GM18858 (cell line): ENCODE data around the gene FAM114A2.
"Not testable (repeated sequence)": the region's sequence is repeated elsewhere in the genome, so short reads cannot be mapped to it uniquely, and the experiment has no call there.

Source experiments
- ATAC-seq: cut with Tn5 transposase; IDR thresholded peaks from one replicate; pipeline ENCODE4 v1.9.1; 2021; ENCODE audit not compliant: unreplicated experiment

FAM114A2 gene

GRCh38 chr5:154049636-154050035, 10.9 kb upstream of the FAM114A2 start:
- ATAC-seq = no peak

GRCh38 chr5:154047324-154047723, 8.6 kb upstream of the FAM114A2 start:
- peak; percentile 46 for ATAC-seq

DNA sequence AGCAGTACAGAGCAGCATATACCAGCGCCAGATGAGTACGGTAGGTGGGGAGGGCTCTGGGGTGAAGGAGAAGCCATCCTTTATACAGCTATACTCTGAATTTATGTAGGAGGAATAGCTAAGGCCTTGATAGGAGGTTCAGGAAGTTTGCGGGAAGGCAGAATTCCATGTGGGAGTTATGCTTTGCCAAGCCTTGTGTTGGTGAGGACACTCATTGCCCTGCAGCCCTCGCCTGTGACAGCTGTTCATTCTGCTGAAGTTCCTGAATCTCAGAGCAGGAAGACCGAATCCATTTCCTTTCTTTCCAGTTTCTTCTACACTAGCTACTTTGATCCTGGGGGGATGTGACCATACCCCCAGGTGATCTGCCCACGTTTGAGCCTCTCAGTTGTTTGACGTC, 7.8 kb upstream of the FAM114A2 start:
- no peak for ATAC-seq

DNA sequence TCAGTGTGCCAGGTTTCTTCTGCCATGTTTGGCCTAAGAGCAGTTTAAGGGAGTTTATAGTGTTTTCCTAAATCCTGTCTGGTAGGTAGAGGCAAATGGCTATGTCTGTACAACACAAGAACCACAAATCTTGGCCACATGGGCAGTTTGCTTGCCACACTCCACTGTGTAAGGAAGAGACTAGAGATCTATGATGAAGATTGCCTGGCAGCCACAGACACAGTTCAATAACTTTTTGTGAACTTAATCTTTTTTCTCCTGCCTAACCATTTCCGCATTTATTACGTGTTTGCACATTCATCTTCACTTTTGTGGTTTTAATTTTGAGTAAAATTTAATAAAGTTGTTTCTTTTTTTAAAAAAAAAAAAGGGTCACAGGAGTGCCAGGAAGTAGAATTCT, 5.9 kb upstream of the FAM114A2 start:
- no peak for ATAC-seq

DNA sequence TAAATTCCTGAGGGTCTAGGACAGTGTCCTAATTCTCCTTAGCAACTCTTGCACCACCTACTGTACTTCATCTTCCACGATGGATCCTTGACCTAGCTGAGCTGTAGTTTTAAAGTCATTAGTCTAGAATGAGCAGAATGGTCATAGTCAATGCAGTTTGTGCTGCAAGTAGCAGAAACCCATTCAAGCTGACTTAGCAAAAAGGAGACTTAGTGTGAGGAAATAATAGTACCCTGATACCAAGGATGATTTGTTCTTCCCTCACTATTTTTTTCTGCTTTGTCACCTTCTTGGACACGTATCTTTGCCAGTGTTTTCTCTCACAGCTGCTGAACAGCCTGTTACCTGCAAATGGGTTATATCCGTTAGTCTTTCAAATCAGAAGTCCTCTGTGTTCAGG, 5.4 kb upstream of the FAM114A2 start:
- no peak for ATAC-seq

DNA sequence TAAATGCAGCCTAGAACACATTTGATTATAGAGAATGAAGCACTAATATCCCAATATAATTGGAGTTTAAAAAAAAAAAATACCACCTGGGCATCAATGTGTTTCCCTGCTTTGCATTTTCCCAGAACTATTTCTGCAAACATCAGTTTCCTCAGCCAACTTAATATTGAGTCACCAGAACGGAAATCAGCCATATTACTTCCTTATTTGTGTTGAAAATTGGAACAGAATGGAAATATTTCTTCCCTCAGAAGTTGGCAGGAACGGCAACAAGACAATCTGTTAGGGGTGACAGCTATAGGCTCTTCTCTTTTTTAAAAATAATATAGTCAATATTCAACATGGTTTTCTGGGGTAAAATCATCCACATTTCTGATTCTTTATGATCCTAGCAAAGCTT, 4.1 kb upstream of the FAM114A2 start:
- no peak for ATAC-seq

- no peak for ATAC-seq
These were observed 734 bp upstream of the FAM114A2 start for GRCh38 chr5:154039458-154039829.

GRCh38 chr5:154038261-154038706, 426 bp downstream of the FAM114A2 start:
- ATAC-seq = peak; percentile 38

GRCh38 chr5:154034944-154035343, 3.8 kb downstream of the FAM114A2 start:
- ATAC-seq = no peak

GRCh38 chr5:154031937-154032489, 6.7 kb downstream of the FAM114A2 start:
- no peak for ATAC-seq

DNA sequence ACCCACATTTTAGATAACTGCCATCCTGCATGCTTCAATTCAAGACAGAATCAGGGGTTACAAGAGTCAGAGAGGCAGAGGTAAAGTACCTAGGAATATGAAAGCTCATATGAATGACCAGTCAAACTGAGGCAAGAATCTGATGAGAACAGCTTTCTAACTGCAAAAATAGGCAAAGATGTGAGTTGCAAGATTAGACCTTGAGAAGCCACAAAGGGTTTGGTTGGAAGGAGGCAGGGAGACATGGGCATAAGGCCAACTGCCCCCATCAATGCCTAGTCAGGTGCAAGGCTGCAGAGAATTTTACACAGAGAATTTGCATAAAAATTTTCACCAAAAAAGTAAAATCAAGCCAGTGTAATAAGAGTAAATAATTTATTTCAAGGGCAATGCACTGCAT, 12.8 kb downstream of the FAM114A2 start:
- no peak for ATAC-seq

- not testable (repeated sequence) for ATAC-seq
These were observed 19.8 kb downstream of the FAM114A2 start for GRCh38 chr5:154018919-154019318.

- ATAC-seq = no peak
These were observed 23.5 kb downstream of the FAM114A2 start for GRCh38 chr5:154015071-154015693.

DNA sequence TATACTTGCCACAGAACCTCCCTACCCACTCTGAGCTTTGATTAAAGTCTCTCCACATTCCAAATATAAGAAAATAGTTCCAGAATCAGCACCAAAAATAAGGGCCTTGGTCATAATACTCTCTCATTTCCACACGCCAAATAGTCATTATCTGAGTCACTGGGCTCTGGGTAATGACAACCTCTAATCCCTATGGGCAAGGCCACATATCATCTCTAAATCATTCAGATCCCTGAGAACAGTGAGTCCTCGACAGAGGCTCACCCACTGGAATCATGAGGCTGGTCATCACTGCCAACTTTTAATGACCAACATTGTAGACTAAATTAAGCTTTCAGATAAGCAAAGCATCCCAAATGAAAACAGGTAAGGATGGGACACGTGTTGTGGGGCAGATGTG, 28.1 kb downstream of the FAM114A2 start:
- no peak for ATAC-seq

DNA sequence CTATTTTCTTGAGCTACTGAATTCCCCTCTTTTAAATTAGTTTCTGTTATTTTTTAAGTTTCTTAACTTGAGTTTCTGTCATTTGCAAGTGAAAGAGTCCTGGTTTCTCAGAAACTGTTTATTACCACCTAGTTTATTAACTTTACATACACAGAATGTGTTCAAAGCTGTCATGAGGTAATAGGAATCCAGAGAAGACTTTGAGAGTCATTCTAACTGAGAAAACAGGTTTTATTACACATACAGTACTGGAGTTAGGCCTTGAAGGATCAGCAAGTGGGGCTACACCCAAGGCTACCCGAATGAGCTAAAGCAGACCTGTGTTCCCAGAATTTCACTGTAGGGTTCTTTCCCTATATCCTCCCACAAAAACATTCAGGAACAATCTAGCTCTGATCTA, 33.1 kb downstream of the FAM114A2 start:
- ATAC-seq = no peak

DNA sequence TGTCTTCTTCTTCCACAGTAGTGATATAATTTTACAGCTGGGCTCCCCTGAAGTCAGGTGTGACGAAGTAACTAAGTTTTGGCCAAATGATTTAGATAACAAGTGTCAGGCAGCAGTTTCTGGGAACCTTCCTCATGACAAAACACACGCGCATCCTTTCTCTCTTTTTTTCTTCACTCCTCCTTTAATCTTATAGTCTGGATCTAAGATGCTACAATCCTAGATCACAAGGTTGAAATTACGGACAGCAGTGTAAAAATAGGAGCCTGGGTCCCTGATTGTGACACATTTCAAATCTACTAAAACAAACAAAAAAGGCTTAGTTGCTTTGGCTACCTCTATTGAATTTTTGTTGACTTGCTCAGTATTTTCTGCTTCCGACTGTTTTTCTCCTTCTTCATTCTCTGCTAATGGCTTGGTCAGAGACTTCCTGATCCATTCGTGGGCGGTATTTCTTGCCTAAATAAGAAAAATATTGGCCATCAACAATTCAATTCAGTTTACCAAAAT, 36.1 kb downstream of the FAM114A2 start:
- no peak for ATAC-seq

DNA sequence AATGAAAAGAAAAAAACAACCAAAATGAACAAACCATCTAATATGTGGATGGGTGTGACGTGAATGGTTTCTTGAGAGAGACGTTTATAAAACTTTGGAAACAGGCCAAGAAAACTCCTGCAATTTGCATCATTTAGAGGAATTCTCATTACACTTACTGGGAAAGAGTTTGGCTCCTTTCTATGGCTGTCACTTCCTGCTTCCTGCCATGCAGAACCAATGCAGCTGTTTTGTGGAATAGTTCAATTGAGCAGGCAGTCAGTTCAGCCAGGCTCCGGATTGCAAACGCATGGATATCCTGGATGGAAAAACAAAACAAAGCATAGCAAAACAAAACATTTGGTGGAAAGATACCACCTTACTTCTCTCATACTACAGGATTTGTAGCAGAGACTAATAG, 36.6 kb downstream of the FAM114A2 start:
- ATAC-seq = no peak

GRCh38 chr5:154000703-154001102, 38.0 kb downstream of the FAM114A2 start:
- ATAC-seq = no peak

GRCh38 chr5:153999995-154000394, 38.7 kb downstream of the FAM114A2 start:
- ATAC-seq = no peak

DNA sequence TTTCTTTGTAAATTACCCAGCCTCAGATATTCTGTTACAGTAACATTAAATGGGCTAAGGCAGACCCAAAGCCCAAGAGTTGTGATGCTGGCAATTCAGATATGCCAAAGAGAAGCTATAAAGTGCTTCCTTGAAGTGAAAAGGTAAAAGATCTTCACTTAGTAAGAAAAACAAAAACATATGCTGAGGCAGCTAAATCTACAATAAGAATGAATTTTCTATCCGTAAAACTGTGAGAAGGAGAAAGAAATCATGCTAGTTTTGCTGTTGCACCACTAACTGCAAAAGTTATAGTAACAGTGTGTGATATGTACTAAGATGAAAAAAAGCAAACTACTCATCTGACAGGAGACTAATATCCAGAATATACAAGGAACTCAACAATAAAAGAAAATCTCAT, 39.9 kb downstream of the FAM114A2 start:
- ATAC-seq = no peak

GRCh38 chr5:153998010-153998409, 40.7 kb downstream of the FAM114A2 start:
- no peak for ATAC-seq

DNA sequence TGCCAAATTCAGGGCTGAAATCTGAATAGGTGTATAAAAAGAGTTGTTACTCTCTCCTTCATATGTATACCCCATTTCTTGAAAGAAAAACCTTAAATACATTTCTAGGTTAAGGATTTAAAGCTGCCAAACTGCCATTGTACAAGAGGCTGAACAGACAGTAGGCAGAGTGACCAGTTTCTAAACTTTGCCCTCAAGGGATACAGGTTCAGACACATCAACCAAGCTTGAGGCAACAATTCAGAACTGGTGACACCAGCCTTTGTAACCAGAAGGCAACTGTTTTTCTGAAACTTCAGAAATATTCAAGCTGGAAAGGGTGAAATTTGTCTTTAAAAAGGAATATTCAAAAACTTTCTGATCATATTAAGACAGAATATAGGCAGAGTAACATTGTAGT, 47.5 kb downstream of the FAM114A2 start:
- ATAC-seq = no peak

GRCh38 chr5:153988510-153988909, 50.2 kb downstream of the FAM114A2 start:
- ATAC-seq = no peak
